Dermis microvascular lymphatic vessel endothelial cell (primary cell): ENCODE results near the gene GNAL. TPM values are rescaled to one million over a fixed set of nuclear protein-coding genes. Genes with fewer than 3 reads are reported as not detected.
"Not testable (repeated sequence)": the region's sequence is repeated elsewhere in the genome, so short reads cannot be mapped to it uniquely, and the experiment has no call there.

ENCODE experiments used
- DNase-seq, 2 donors: peaks; one replicate each; pipeline versions ENCODE4 v3.0.0 to v3.0.0-alpha.2; 2010; ENCODE audit warnings: low read depth in 2 of 2
- total RNA-seq: library from RNA; depleted of rRNA; stranded (reverse); fragments of >200 nt; gene quantifications from 2 replicates; pipeline ENCODE4 v1.2.1, GENCODE V29; 2014

GNAL gene
- 0.39 and 0.51 TPM in 2 replicates for total RNA-seq

DNA sequence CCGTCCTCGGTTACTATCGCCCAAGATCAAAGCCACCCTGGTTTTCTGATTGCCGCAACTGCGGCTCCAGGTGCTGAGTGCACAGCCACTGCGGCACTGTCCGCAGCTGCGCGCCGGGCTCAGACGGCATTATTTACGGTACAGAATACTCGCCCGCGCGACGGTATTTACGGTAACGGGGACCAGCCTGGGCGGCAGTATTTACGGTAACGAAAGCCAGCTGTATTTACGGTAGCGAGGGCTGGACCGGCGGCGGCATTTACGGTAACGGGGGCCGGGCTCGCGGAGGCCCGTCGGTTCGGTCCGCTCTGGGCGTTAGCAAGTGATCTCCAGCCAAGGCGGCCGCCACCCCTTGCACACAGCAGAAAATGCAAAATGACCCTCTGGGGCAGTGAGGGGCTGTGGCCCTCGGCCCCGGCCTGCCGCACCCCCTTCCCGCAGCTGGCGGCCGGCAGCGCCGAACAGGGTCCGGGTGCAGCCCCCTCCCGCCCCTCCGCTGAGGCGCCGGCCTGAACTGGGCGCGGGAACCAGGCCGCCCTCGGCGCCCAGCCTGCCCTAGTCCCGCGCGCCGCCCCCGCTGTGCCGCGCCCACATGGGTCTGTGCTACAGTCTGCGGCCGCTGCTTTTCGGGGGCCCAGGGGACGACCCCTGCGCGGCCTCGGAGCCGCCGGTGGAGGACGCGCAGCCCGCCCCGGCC, at the start of gene GNAL:
TSS of gene GNAL (plus strand) at position 293 of the 697 bp plus-strand sequence. CDS start at position 593, 300 bp downstream.
- DNase-seq, result peak; percentile 79 to 87

DNA sequence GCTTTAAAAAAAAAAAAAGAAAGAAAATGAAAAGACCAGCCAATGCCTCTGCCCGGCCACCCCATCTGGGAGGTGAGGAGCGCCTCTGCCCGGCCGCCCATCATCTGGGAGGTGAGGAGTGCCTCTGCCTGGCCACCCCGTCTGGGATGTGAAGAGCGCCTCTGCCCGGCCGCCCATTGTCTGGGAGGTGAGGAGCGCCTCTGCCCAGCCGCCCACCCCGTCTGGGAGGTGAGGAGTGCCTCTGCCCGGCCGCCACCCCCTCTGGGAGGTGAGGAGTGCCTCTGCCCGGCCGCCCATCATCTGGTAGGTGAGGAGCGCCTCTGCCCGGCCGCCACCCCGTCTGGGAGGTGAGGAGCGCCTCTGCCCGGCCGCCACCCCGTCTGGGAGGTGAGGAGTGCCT, 41.8 kb upstream of the GNAL start:
- not testable (repeated sequence) for DNase-seq

GRCh38 chr18:11647804-11648203, 41.3 kb upstream of the GNAL start:
- DNase-seq, result not testable (repeated sequence)

DNA sequence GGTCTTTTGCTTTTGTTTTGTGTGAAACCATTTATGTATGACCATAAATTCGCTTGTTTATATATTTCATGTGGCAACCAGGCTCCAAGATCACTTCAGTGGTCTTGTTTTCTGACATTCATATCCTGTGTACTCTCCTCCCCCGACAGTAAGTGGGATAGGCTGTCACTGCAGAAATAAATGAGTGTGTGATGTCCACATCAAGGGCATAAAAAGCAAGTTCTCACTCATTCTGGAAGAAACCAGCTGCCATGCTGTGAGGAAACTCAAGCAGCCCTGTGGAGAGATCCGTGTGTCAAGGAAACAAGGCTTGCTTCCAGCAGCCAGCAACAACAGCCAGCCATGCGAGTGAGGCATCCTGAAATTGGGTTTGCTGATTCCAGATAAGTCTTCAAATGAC, 39.2 kb upstream of the GNAL start:
- no peak for DNase-seq

- no peak for DNase-seq
Observed at GRCh38 chr18:11651899-11652298, 37.2 kb upstream of the GNAL start.

- no peak for DNase-seq
Observed at GRCh38 chr18:11653521-11653920, 35.5 kb upstream of the GNAL start.

DNA sequence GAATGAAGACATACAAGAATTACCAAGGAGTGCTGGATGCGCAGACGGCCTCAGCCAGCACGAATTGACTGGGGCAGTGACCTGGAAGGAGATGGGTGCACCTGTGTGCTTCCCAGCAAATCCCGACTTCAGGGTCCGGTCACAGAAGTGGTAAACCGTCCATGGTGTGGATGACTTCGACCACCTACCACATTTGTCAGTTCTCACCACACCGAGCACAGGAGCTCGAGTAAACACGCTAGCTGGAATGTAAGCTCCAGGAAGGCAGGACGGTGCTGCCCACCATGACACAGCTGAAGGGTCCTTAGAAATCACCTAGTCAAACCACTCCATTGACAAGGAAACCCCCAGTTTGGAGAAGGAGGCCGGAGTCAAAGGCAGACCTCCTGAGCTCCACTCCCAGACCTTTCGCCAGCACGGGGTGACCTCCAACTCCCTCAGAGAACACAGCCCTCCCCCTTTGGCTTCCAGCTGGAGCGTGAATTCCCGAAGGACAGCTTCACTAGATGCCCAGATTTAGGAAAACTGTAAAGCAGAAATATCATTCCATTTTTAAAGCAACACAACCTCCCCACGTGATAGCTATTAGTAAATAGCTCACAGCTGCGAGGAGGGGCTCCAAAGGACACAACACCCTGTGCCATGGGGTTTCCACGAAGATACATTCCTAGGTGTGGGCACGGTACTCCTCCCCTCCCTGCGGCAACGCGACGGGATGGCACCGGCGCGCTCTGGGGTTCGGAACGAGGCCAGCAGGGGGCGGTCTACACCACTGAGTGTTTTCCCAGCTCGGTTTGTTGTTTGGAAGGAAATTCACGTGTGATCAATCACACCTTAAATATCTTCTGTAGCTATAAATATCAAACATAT, 34.1 kb upstream of the GNAL start:
- peak in 1 of 2 donors; percentile 43 for DNase-seq

DNA sequence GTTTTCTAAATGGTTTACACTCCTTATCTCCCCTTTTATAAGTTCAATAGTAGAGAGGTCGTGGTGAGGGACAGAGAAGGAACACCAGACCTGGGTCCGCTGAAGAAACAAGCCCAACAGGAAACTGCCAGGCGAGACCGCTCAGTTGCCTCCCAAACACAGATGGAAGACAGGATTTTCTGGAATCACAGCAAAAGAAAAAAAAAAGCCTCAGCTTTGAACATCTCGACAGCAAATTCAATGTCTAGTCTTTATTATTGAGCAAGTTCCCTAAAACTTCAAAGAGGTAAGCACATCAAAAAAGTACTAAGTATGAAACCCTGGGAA, 33.5 kb upstream of the GNAL start:
- DNase-seq, result no peak

GRCh38 chr18:11657152-11657551, 31.9 kb upstream of the GNAL start:
- no peak for DNase-seq

DNA sequence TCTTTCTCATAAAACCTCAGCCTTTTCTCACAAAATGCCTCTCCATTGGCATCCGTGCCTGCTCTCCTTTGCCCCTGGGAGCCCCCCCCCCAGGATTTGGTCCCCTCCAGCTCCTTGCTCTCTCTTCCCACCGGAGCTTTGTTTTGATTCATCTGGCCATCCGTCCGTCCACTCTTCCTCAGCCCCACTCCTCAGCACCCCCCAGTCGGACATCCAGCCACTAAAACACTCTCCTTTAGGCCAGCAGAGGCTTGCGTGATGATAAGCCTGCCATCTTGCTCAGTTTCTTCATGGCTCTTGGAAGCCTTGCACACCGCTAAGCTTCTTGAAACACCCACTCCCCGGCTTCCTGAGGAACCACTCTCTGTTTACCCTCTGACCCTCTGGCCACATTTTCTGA, 31.5 kb upstream of the GNAL start:
- DNase-seq, result no peak

DNA sequence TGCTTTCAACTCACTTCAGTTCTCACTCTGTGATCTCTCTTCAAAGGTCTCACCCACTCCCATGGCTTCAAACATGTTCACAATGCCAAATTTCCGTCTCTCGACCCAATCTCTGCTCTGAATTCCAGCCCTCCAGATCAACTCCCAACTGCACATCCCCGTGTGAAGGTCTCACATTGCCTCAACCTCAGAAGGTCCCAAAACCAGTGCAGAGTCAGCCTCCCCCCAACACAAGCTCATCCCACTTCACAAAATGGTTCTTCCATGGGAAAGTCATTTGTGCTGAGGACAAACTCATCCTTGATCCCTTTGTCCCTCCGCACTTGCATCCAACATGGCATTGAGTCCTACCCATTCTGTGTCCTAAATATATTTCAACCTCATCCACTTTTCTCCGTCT, 31.0 kb upstream of the GNAL start:
- DNase-seq, result no peak

DNA sequence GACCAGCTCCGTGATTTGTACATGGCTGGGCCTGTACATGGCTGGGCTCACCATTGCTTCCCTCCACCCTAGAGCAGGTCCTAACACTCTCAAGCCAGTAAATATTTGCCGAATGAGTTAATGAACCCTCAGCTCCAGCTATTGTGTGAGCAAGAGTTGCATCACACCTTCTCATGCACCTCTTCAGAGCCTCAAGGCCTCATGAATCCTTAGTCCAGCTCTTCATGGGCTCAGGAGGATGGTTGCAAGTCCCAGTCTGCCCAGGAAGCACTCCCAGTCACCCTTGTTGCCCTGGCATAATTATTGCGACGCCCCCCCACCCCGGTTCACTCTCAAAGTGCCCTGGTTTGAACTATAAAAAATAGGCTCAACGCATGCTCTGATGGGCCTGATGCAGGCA, 30.1 kb upstream of the GNAL start:
- DNase-seq, result no peak

GRCh38 chr18:11660691-11661090, 28.4 kb upstream of the GNAL start:
- no peak for DNase-seq

- no peak for DNase-seq
Observed at GRCh38 chr18:11661430-11661829, 27.6 kb upstream of the GNAL start.

DNA sequence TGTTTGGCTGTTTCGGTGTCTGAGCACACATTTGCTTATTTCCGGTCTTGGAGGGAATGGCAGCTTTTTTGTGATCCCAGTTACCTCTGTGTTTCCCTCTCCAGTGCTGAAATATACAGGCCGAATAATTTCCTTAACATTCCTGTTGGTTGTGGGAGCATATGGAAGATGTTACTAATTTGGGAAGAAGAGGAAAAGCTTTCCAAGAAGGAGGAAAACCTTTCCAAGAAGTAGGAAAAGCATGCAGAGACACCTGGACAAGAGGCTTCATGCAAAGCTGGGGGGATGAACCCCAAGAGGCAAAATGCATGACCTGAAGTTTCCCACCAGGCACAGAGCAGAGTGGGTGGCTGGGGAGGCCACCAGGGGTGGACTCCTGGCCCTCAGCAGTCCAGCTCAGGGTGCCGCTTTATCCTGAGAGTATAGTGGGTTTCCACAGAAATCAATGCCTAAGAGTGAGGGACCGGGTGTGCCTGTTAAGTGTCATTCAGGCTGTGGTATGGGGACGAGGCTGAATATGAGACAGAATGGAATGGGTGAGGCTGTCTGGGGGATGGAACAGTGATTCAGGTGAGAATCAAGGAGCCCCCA, 25.5 kb upstream of the GNAL start:
- DNase-seq, result no peak

- DNase-seq, result no peak
Observed at GRCh38 chr18:11664286-11664685, 24.8 kb upstream of the GNAL start.

DNA sequence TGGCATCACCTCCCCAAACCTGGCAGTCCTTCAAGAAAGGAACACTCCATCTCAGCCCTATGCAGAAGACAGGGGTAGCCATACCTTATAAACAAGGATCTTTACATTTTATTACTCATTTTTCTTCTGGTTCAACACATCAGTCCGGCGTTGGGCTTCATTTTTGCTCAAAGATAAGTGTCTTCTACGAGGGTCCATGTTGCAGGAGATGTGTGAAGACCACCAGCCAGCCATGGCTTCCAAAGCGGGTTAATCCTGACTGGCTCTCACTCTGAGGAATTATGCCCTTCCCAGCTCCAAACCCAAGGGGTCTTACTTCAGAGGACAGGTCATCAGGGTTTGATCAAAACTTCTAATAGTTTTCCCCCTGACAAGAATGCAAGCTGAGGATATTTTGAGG, 23.9 kb upstream of the GNAL start:
- no peak for DNase-seq

GRCh38 chr18:11665587-11665986, 23.5 kb upstream of the GNAL start:
- no peak for DNase-seq

DNA sequence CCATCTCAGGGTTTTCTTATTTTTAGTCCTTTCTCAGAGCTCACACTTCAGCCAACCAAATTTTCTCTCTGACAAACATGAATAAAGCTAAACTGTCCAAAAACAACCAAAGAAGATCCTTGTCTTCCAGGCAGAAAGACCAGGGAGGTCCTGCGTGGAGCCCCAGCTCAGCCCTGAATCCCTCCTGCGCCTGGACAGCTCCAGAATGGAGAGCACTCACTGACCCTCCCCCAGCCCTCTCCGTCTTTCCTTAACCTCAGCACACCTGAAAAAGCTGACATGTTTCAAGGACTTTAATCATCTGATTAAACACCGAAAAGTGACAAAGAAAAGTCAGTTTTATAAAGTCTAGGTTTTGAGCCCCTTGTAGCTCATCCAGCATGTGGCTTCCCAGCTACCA, 22.9 kb upstream of the GNAL start:
- no peak for DNase-seq

DNA sequence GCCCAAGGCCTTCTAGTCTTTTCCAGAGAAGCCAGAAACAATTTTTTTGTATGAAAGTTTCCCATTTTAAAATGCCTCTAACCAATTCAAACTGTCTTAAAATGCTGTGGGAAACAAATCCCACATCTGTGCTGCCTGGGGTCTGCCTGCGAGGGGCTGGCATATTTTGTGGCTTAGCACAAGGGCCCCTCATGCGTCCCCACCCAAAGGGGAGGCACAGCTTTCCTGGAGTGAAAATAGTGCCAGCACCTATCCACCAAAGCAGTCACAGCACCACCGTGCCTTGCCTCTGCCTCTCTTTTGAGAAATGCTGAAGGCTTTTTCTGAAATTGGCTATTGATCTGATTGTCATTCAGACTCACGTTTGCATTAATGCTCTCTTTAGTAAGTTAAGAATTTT, 22.2 kb upstream of the GNAL start:
- DNase-seq, result no peak

GRCh38 chr18:11667578-11667977, 21.5 kb upstream of the GNAL start:
- no peak for DNase-seq

- DNase-seq, result no peak
Observed at GRCh38 chr18:11668441-11669169, 20.5 kb upstream of the GNAL start.
